Body of pancreas (tissue), 4 donors: ENCODE measurements around the gene ZDHHC1.

Experiments used
- CTCF ChIP-seq, 7 experiments: fragments of 450-650 bp in 4 of 7; fragments of 200-600 bp in 3 of 7; sonication (generic) in 3 of 7; IDR thresholded peaks; one replicate each; pipeline ENCODE4 v1.5.1; 2016 to 2019; ENCODE audit warnings: antibody characterized with exemption in 7 of 7
- POLR2A ChIP-seq, 3 donors: fragments of 450-650 bp; IDR thresholded peaks; one replicate each; pipeline ENCODE4 v1.6.1; 2016; ENCODE audit warnings: antibody characterized with exemption in 3 of 3, mild to moderate bottlenecking in 2 of 3

- TF ChIP-seq CTCF (IDR thresholded peaks at IDR 0.05): peak in 6 of 7 experiments; percentile 22 to 67 (median 54)
- TF ChIP-seq POLR2A (IDR thresholded peaks at IDR 0.05): no peak
Measured at GRCh38 chr16:67372664-67373063, 43.6 kb downstream of the ZDHHC1 start.
